A673 (cell line): ENCODE data around the gene PRAME. TPM values are rescaled to one million over a fixed set of nuclear protein-coding genes. Genes with fewer than 3 reads are reported as not detected.
"Not testable (repeated sequence)": the region's sequence is repeated elsewhere in the genome, so short reads cannot be mapped to it uniquely, and the experiment has no call there.

Experiments used
- BruUV-seq: library from RNA; stranded (reverse); fragments of 400-500 nt; replicated peaks from 2 replicates; lab custom pipeline; 2021; lab: Mats Ljungman, UMichigan
- CTCF ChIA-PET: fragments of 300-600 bp; sonication (Branson Sonifier 250); formaldehyde crosslinking; loops from one replicate; lab custom pipeline; 2022; ENCODE audit warnings: antibody characterized with exemption; lab: Charles Lee
- POLR2A ChIA-PET: fragments of 300-600 bp; sonication (Branson Sonifier 250); formaldehyde crosslinking; loops from one replicate; lab custom pipeline; 2022; ENCODE audit warnings: antibody characterized with exemption; ENCODE audit not compliant: low non-redundant PET; lab: Charles Lee
- DNase-seq: peaks from one replicate; pipeline ENCODE4 v3.0.0-alpha.2; 2015; ENCODE audit warnings: low spot score
- H3K27ac ChIP-seq: fragments of 200-600 bp; sonication (generic); 2 replicates; pipeline ENCODE4 v1.5.1; 2016; ENCODE audit warnings: mixed run types, low read depth, mild to moderate bottlenecking, mixed read lengths, antibody characterized with exemption, low read length; ENCODE audit not compliant: poor library complexity, severe bottlenecking
- H3K27me3 ChIP-seq: fragments of 200-600 bp; sonication (generic); replicated peaks from 2 replicates; pipeline ENCODE4 v1.6.1; 2017; ENCODE audit warnings: mixed run types, low read depth, mild to moderate bottlenecking, mixed read lengths, antibody characterized with exemption, low read length; ENCODE audit not compliant: insufficient read depth, poor library complexity
- H3K36me3 ChIP-seq: fragments of 200-600 bp; sonication (generic); 2 replicates; pipeline ENCODE4 v1.6.1; 2016; ENCODE audit warnings: mixed run types, mild to moderate bottlenecking, mixed read lengths, antibody characterized with exemption, low read length; ENCODE audit not compliant: insufficient read depth, poor library complexity, severe bottlenecking
- H3K4me1 ChIP-seq: fragments of 200-600 bp; sonication (generic); 2 replicates; pipeline ENCODE4 v1.6.1; 2017; ENCODE audit warnings: mixed run types, mild to moderate bottlenecking, mixed read lengths, antibody characterized with exemption, low read length; ENCODE audit not compliant: insufficient read depth, poor library complexity, severe bottlenecking
- H3K4me3 ChIP-seq: fragments of 200-600 bp; sonication (generic); 2 replicates; pipeline ENCODE4 v1.5.1; 2016; ENCODE audit warnings: low read depth, mixed run types, mild to moderate bottlenecking, mixed read lengths, low read length; ENCODE audit not compliant: poor library complexity, severe bottlenecking
- H3K9me3 ChIP-seq: fragments of 200-600 bp; sonication (generic); 2 replicates; pipeline ENCODE4 v1.6.1; 2016; ENCODE audit warnings: mixed run types, low read depth, mild to moderate bottlenecking, mixed read lengths, antibody characterized with exemption, low read length; ENCODE audit not compliant: poor library complexity, severe bottlenecking
- CTCF ChIP-seq: fragments of 300-800, 200-600 bp; sonication (generic); conservative IDR thresholded peaks from 2 replicates; pipeline ENCODE4 v1.5.1; 2017; ENCODE audit warnings: low read depth, mild to moderate bottlenecking, antibody characterized with exemption, low read length, moderate library complexity, mixed read lengths
- EZH2 ChIP-seq: fragments of 200-600 bp; sonication (generic); IDR thresholded peaks from 2 replicates; pipeline ENCODE4 v1.6.1; 2017; ENCODE audit warnings: borderline replicate concordance, low read depth, mild to moderate bottlenecking, mixed read lengths, antibody characterized with exemption, low read length; ENCODE audit not compliant: poor library complexity, severe bottlenecking
- intact Hi-C: fragments of 100-400 bp; cut with micrococcal nuclease; formaldehyde crosslinking; loops from one replicate; pipeline ENCODE4 v1.10.0; 2022; ENCODE audit not compliant: unreplicated experiment
- total RNA-seq: library from RNA; stranded (reverse); gene quantifications from 2 replicates; pipeline ENCODE4 v1.2.3, GENCODE V29; 2021

Gene PRAME
- total RNA-seq, 1 experiment from 2014 or later: 14.1 TPM

GRCh38 chr22:22533863-22534262, 25.2 kb downstream of the PRAME start:
- no peak overlapping the region for H3K27ac ChIP-seq
- no peaks in the 10 kb centered on the region for H3K27me3 ChIP-seq
- intact Hi-C loops: no loop called here
- ChIA-PET CTCF (no interaction called here), POLR2A (no interaction called here)
- H3K9me3 ChIP-seq: no peaks in the 10 kb centered on the region
- no peak overlapping the region for H3K4me3 ChIP-seq
- H3K36me3 ChIP-seq: no peaks in the 10 kb centered on the region
- no peaks in the 10 kb centered on the region for H3K4me1 ChIP-seq
- no peak for DNase-seq
- TF ChIP-seq CTCF (no peak), EZH2 (no peak)
- BruUV-seq: no TSS peak

GRCh38 chr22:22533417-22533816, 25.6 kb downstream of the PRAME start:
- no peaks in the 10 kb centered on the region for H3K9me3 ChIP-seq
- no peak overlapping the region for H3K4me3 ChIP-seq
- H3K4me1 ChIP-seq: no peaks in the 10 kb centered on the region
- ChIA-PET CTCF (no interaction called here), POLR2A (no interaction called here)
- no peak overlapping the region for H3K27ac ChIP-seq
- no peak for DNase-seq
- no TSS peak for BruUV-seq
- intact Hi-C loops: no loop called here
- H3K27me3 ChIP-seq: no peaks in the 10 kb centered on the region
- TF ChIP-seq EZH2 (no peak), CTCF (no peak)
- no peaks in the 10 kb centered on the region for H3K36me3 ChIP-seq

GRCh38 chr22:22532547-22533071, 26.5 kb downstream of the PRAME start:
- CTCF ChIA-PET, H3K36me3 ChIP-seq: not testable (repeated sequence)

More at GRCh38 chr22:22532547-22533071, 26.5 kb downstream of the PRAME start:
- intact Hi-C loops, H3K27me3 ChIP-seq, H3K9me3 ChIP-seq, H3K4me1 ChIP-seq, H3K27ac ChIP-seq, DNase-seq, H3K4me3 ChIP-seq, BruUV-seq: not testable (repeated sequence)
- POLR2A ChIA-PET: interaction anchor here (0.7 kb wide), 1 partner anchor 55 kb away, joined by 4 read pairs; no protein-coding TSS in a partner anchor
